Fibroblast of lung (primary cell): ENCODE results near the gene PRAMEF12. TPM values are rescaled to one million over a fixed set of nuclear protein-coding genes. Genes with fewer than 3 reads are reported as not detected.

ENCODE experiments used
- DNase-seq, 2 donors: peaks; one replicate each; pipeline versions ENCODE4 v3.0.0 to v3.0.0-alpha.2; 2010; ENCODE audit warnings: low read depth in 2 of 2
- H2AFZ ChIP-seq: 2 replicates; pipeline ENCODE4 v1.5.1; 2012; ENCODE audit warnings: low read length, control low read depth, inconsistent platforms
- H3K27ac ChIP-seq: 2 replicates; pipeline ENCODE4 v1.5.1; 2011; ENCODE audit warnings: low read length, control low read depth; ENCODE audit not compliant: insufficient read depth
- H3K27me3 ChIP-seq: 2 replicates; pipeline ENCODE4 v1.5.1; 2011; ENCODE audit warnings: mild to moderate bottlenecking, low read length; ENCODE audit not compliant: control insufficient read depth, insufficient read depth
- H3K36me3 ChIP-seq: 2 replicates; pipeline ENCODE4 v1.5.1; 2011; ENCODE audit warnings: low read length; ENCODE audit not compliant: control insufficient read depth, insufficient read depth
- H3K4me1 ChIP-seq: 2 replicates; pipeline ENCODE4 v1.5.1; 2011; ENCODE audit warnings: low read length; ENCODE audit not compliant: control insufficient read depth, insufficient read depth; ENCODE audit errors: extremely low read depth
- H3K4me2 ChIP-seq: 2 replicates; pipeline ENCODE4 v1.5.1; 2011; ENCODE audit warnings: low read length, control low read depth; ENCODE audit not compliant: insufficient read depth; ENCODE audit errors: extremely low read depth
- H3K4me3 ChIP-seq, 4 experiments: fragments of 200-600 bp in 1 of 4; sonication (generic) in 1 of 4; replicated peaks in 1 of 4; 2 replicates each; pipeline ENCODE4 v1.5.1; 2011 to 2016; ENCODE audit warnings: low read length in 4 of 4, low read depth in 3 of 4, mild to moderate bottlenecking in 3 of 4, control low read depth in 2 of 4, inconsistent platforms in 1 of 4, mixed read lengths in 1 of 4; ENCODE audit not compliant: insufficient read depth in 1 of 4; ENCODE audit errors: control extremely low read depth in 1 of 4
- H3K79me2 ChIP-seq: 2 replicates; pipeline ENCODE4 v1.5.1; 2012; ENCODE audit warnings: mild to moderate bottlenecking, low read length, inconsistent platforms; ENCODE audit not compliant: control insufficient read depth, insufficient read depth
- H3K9ac ChIP-seq: 2 replicates; pipeline ENCODE4 v1.5.1; 2011; ENCODE audit warnings: mild to moderate bottlenecking, low read length, control low read depth; ENCODE audit not compliant: insufficient read depth
- H3K9me3 ChIP-seq: 2 replicates; pipeline ENCODE4 v1.5.1; 2012; ENCODE audit warnings: low read depth, low read length; ENCODE audit not compliant: control insufficient read depth, insufficient read depth
- H4K20me1 ChIP-seq: 2 replicates; pipeline ENCODE4 v1.5.1; 2011; ENCODE audit warnings: low read length; ENCODE audit not compliant: control insufficient read depth, insufficient read depth; ENCODE audit errors: extremely low read depth
- EZH2 ChIP-seq: IDR thresholded peaks from 2 replicates; pipeline ENCODE4 v1.5.1; 2012; ENCODE audit warnings: low read length, control low read depth, mild to moderate bottlenecking; ENCODE audit errors: missing control alignments
- polyA plus RNA-seq, 2 donors: library from polyadenylated mRNA; depleted of rRNA in 1 of 2; stranded (reverse) in 1 of 2; unstranded in 1 of 2; fragments of >200 nt; gene quantifications; 2 replicates each; pipeline ENCODE4 v1.2.1, GENCODE V29; 2011 to 2012; ENCODE audit warnings: missing spikeins in 1 of 2
- total RNA-seq: library from RNA; depleted of rRNA; stranded (reverse); fragments of >200 nt; gene quantifications from 2 replicates; pipeline ENCODE4 v1.2.1, GENCODE V29; 2014
- TF ChIP-seq, protein P1 (sequence below), 2 donors: IDR thresholded peaks in 1 of 2; conservative IDR thresholded peaks in 1 of 2; 1 replicate in 1 of 2; 2 replicates in 1 of 2; pipeline ENCODE4 v1.5.1; 2011 to 2012; ENCODE audit warnings: low read length in 2 of 2, control low read depth in 1 of 2, inconsistent platforms in 1 of 2, low read depth in 1 of 2, mild to moderate bottlenecking in 1 of 2

Gene PRAMEF12
- total and polyA plus RNA-seq, 2 donors (not counting 1 experiment from before 2014, with no cell fraction given): not detected

DNA sequence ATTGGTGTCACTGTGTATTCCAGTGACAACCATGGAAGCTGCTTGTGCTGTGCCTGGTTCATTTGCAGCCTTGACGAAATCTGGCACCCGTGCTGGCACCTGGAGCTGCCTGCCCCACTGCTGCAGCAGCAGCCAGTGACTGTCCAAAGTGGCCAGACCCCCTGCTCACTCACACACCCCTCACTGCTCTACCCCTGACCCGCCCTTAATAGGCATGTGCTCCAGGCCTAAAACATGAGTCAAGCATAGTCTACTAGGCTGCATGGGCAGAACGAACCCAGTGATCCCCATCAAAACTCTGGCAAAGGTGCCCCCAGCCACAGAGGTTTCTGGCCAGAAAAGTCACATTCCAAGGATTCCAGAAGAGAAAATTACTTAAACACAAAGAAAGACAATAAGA is 25.4 kb downstream of the PRAMEF12 start:
- Histone ChIP-seq H3K4me2 (no peak overlapping the region), H3K36me3 (no peaks in the 10 kb centered on the region), H4K20me1 (no peaks in the 10 kb centered on the region), H3K27ac (no peak overlapping the region), H2AFZ (no peak overlapping the region), H3K27me3 (no peaks in the 10 kb centered on the region), H3K9ac (no peak overlapping the region), H3K79me2 (no peaks in the 10 kb centered on the region), H3K4me3 (no peak overlapping the region), H3K4me1 (no peaks in the 10 kb centered on the region), H3K9me3 (no peaks in the 10 kb centered on the region)
- no peak for DNase-seq
- TF ChIP-seq, protein P1, sequence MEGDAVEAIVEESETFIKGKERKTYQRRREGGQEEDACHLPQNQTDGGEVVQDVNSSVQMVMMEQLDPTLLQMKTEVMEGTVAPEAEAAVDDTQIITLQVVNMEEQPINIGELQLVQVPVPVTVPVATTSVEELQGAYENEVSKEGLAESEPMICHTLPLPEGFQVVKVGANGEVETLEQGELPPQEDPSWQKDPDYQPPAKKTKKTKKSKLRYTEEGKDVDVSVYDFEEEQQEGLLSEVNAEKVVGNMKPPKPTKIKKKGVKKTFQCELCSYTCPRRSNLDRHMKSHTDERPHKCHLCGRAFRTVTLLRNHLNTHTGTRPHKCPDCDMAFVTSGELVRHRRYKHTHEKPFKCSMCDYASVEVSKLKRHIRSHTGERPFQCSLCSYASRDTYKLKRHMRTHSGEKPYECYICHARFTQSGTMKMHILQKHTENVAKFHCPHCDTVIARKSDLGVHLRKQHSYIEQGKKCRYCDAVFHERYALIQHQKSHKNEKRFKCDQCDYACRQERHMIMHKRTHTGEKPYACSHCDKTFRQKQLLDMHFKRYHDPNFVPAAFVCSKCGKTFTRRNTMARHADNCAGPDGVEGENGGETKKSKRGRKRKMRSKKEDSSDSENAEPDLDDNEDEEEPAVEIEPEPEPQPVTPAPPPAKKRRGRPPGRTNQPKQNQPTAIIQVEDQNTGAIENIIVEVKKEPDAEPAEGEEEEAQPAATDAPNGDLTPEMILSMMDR (conservative IDR thresholded peaks at IDR 0.05 in 1 of 2, IDR thresholded peaks at IDR 0.05 in 1 of 2; ENCODE audit: low read depth in 1 of 2, low read length in 2 of 2): no peak

DNA sequence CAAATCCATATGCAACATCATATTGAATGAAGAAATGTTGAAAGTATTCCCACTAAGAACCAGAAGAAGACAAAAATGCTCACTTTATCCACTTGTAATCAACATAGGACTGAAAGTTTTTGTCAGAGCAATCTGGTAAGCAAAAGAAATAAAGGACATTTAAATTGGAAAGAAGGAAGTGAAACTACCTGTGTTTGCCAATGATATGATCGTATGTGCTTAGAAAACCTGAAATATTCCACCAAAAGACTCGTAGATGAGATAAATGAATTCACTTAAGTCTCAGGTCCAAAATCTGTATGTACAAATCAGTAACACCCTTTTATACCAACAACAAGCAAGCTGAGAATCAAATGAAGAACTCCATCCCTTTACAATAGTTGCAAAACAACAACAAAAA is 26.2 kb downstream of the PRAMEF12 start:
- H3K27ac ChIP-seq: no peak overlapping the region
- no peaks in the 10 kb centered on the region for H4K20me1 ChIP-seq
- H3K9ac ChIP-seq: no peak overlapping the region
- TF ChIP-seq EZH2: no peak
- no peak overlapping the region for H3K4me2 ChIP-seq
- H3K4me1 ChIP-seq: no peaks in the 10 kb centered on the region
- DNase-seq: no peak
- no peak overlapping the region for H2AFZ ChIP-seq
- H3K4me3 ChIP-seq: no peak overlapping the region
- H3K36me3 ChIP-seq: no peaks in the 10 kb centered on the region
- H3K79me2 ChIP-seq: no peaks in the 10 kb centered on the region
- H3K27me3 ChIP-seq: no peaks in the 10 kb centered on the region
- no peaks in the 10 kb centered on the region for H3K9me3 ChIP-seq

DNA sequence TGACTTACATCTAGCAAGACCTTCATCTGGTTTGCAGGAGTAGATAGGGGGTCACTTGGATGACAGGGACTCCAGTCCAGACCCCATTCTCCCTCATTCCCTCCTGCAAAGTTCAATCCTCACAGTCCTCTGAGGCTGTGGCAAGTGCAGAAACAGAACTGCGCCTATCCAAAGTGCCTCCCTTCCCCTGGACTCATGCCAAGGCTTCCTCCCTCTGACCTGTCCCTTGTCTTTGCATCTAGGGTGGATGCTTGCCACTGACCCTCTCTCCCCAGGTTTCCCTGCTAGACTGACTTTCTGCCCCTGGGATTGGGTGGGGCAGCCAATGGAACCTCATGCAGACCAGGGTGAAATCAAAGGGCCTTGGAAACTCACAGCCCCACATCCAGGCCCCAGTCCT is 36.4 kb downstream of the PRAMEF12 start:
- TF ChIP-seq EZH2: no peak
- TF ChIP-seq, protein P1 (conservative IDR thresholded peaks at IDR 0.05 in 1 of 2, IDR thresholded peaks at IDR 0.05 in 1 of 2; ENCODE audit: low read depth in 1 of 2, low read length in 2 of 2): no peak
- H4K20me1 ChIP-seq: no peaks in the 10 kb centered on the region
- H2AFZ ChIP-seq: no peak overlapping the region
- H3K4me3 ChIP-seq: no peak overlapping the region
- H3K79me2 ChIP-seq: no peaks in the 10 kb centered on the region
- no peak overlapping the region for H3K27ac ChIP-seq
- H3K27me3 ChIP-seq: no peaks in the 10 kb centered on the region
- no peak for DNase-seq
- no peak overlapping the region for H3K4me2 ChIP-seq
- no peak overlapping the region for H3K9ac ChIP-seq
- no peaks in the 10 kb centered on the region for H3K36me3 ChIP-seq
- no peaks in the 10 kb centered on the region for H3K4me1 ChIP-seq
- H3K9me3 ChIP-seq: no peaks in the 10 kb centered on the region
